ENCODE data around the gene SMS. TPM values are rescaled to one million over a fixed set of nuclear protein-coding genes. Genes with fewer than 3 reads are reported as not detected.

SMS gene
- polyA plus RNA-seq, 3 donors = 161 to 170 (median 164) TPM

- no peak for DNase-seq (ENCODE audit: low read depth in 3 of 3, low spot score in 2 of 3)
Observed at GRCh38 chrX:22033818-22034217, 93.3 kb downstream of the SMS start.

GRCh38 chrX:22035236-22035635, 94.7 kb downstream of the SMS start:
- no peak for DNase-seq (ENCODE audit: low read depth in 3 of 3, low spot score in 2 of 3)

GRCh38 chrX:22037225-22037624, 96.7 kb downstream of the SMS start:
- DNase-seq (ENCODE audit: low read depth in 3 of 3, low spot score in 2 of 3) = no peak

DNA sequence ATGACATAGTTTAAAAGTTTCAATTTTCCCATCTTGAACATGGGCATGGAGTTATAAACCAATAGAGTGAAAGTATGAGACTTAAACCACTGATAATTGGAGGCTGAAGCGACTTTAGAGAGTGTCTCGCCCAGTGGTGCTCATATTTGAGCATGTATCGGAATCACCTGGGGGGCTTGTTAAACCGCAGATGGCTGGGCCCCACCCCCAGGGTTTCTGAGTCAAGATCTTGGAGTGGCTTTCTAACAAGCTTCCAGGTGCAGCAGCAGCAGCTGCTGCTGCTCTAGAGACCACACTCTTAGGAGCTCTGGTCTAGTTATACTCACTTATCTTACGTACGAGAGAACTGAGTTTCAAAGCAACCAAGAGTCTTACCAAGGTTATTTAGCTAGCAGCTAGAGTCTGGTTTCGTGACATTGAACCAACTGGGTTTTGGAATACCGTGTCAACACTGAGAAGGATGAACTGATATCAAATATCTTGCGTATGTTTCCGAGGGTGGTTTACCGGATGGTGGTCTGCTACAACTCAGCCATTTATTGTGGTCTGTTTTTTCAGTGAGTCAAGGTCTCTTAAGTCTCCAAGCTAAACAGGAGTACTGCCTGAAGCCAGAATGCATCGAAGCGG, 97.5 kb downstream of the SMS start:
- DNase-seq (ENCODE audit: low read depth in 3 of 3, low spot score in 2 of 3) = no peak

DNA sequence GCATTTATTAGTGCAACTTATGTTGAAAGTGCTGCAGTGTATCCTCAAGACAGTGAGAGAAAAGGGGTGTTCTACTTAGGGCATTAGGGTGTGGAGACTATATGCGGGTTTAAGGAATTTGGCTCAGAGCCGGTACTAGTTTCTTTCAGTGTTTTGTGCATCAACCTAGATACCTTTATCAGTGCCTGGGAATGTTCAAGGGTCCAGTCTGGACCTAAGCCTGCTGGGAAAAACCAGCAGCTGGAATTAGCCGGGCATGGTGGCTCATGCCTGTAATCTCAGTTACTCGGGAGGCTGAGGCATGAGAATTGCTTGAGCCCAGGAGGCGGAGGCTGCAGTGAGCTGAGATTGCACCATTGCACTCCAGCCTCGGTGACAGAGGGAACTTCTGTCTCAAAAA, 99.0 kb downstream of the SMS start:
- no peak for DNase-seq (ENCODE audit: low read depth in 3 of 3, low spot score in 2 of 3)

GRCh38 chrX:22040184-22040583, 99.7 kb downstream of the SMS start:
- no peak for DNase-seq (ENCODE audit: low read depth in 3 of 3, low spot score in 2 of 3)

DNA sequence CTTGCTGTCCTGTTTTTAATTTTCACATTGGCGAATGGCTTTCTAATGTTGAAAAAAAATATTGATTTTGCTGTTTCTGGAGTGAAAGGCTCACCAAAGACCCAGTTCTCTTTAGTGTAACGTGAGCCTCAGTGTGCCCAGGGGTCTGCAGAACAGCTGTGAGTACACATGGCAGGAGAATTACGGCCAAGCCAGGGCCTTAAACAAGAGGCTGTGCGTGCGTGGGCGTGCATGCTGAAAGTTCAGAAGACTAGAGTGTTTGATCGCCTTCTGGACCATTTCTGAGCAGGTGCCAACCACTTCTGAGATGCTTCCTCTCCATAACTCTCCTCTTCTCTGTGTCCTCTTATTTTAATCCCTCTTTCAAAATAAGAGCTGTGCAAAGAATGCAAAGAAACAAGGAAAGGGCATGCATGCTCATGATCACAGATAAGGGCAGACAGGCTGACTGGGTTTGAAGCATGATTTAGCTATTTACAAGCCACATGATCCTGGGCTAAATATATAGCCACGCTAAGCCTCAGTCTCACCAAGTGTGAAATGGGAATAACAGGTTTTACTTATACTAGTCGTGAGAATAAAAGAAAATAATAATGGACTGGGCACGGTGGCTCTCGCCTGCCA, 101.5 kb downstream of the SMS start:
- DNase-seq (ENCODE audit: low read depth in 3 of 3, low spot score in 2 of 3) = no peak

GRCh38 chrX:22043872-22044271, 103.4 kb downstream of the SMS start:
- no peak for DNase-seq (ENCODE audit: low read depth in 3 of 3, low spot score in 2 of 3)

Other genes with a start within 250 kb of the SMS start
- under 1 TPM; 0.28 to 0.78 (median 0.50) TPM for gene SMPX, start 182.6 kb upstream of the SMS start, polyA plus RNA-seq (ENCODE audit: insufficient read length in 3 of 3)
- gene MBTPS2, start 101.1 kb upstream of the SMS start, polyA plus RNA-seq (ENCODE audit: insufficient read length in 3 of 3) = 10 to 100 TPM; 32.9 to 37.3 (median 37.1) TPM
- gene YY2, start 84.7 kb upstream of the SMS start, polyA plus RNA-seq (ENCODE audit: insufficient read length in 3 of 3) = 1 to 10 TPM; 2.3 to 2.8 (median 2.5) TPM
- under 1 TPM; 0.31 to 0.40 (median 0.37) TPM for gene PHEX, start 91.6 kb downstream of the SMS start, polyA plus RNA-seq (ENCODE audit: insufficient read length in 3 of 3)